GM12801 (cell line): Measurements from ENCODE around the gene NTM.

ENCODE experiments used
- TF ChIP-seq, protein P1 (sequence below): IDR thresholded peaks from one replicate; pipeline ENCODE4 v1.5.1; 2011; ENCODE audit warnings: control low read depth; ENCODE audit not compliant: insufficient read length; ENCODE audit errors: extremely low read depth

Gene NTM

DNA sequence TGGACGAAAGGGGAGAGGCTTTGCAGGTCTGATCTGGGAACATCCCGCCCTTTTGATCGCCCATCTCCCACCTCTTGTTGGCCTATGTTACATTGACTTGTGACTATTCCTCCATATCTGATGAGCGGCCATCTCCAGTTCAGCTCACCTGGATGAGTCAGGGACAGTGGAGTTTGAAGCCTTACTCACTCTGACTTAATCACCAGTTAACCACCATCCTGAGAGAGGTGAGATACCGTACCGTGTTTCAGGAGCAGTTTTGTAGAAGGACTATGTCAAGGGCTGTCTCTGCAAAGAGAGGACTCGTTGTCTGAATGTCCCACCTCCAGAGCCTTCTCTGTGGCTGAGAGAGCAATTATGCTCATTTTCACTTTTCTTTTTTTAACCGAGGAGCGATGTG, 771.7 kb downstream of the NTM start:
- TF ChIP-seq, protein P1, sequence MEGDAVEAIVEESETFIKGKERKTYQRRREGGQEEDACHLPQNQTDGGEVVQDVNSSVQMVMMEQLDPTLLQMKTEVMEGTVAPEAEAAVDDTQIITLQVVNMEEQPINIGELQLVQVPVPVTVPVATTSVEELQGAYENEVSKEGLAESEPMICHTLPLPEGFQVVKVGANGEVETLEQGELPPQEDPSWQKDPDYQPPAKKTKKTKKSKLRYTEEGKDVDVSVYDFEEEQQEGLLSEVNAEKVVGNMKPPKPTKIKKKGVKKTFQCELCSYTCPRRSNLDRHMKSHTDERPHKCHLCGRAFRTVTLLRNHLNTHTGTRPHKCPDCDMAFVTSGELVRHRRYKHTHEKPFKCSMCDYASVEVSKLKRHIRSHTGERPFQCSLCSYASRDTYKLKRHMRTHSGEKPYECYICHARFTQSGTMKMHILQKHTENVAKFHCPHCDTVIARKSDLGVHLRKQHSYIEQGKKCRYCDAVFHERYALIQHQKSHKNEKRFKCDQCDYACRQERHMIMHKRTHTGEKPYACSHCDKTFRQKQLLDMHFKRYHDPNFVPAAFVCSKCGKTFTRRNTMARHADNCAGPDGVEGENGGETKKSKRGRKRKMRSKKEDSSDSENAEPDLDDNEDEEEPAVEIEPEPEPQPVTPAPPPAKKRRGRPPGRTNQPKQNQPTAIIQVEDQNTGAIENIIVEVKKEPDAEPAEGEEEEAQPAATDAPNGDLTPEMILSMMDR, result no peak

DNA sequence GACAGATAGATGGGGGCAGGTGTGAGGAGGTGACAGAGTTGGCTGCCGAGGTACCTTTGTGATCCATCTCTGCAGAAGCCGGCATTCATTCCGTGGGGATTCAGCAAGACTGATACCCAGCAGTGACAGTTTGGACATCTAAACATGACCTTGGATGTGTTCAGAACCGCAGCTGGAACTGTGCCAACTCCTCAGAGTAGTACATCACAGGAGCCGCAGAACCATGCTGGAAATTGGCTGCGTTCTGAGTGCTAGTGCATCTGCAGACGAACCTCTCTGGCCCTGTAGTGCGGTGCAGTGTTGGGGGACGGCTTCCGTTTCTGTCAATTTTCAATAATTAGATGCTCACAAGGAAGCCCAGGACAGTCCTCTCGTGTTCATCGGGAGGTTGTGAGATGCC, 772.1 kb downstream of the NTM start:
- TF ChIP-seq, protein P1, result no peak

DNA sequence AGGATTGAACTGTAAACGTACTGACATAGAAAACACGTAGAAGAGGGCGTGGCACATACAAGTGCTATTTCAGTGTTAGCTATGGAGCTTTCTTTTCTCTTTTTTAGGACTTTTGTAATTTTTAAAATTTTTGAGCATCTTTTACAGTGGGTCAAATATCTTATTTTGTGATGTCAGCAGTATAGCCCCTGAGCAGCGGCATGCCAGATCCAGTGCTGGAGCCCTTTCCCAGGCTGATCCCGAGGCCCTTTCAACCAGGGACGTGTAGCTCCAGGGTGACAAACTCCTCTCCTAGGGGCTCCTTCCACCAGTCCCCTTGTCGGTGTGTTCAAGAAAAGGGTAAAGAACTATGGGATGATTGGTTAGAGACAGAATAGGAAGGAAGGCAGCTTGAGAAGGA, 777.0 kb downstream of the NTM start:
- TF ChIP-seq, protein P1, result no peak

DNA sequence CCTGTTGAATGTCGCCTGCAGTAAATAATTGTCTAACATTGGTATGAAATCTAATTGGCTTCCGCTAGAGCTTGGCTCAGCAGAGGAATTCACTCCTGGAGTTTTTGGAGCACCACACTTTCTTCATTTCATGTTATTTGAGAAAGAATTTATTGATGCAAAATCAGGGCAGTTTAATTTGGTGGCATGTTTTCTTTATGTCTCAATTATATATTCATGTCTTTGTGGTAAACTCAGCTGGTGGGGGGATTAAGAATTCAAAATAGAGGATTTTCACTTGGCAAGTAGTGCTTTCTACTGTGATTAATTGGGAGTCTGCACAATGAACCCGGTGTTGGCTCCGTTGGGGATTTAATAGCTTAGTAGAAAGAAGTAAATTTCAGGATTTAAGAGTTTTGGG, 784.4 kb downstream of the NTM start:
- TF ChIP-seq, protein P1, result no peak

DNA sequence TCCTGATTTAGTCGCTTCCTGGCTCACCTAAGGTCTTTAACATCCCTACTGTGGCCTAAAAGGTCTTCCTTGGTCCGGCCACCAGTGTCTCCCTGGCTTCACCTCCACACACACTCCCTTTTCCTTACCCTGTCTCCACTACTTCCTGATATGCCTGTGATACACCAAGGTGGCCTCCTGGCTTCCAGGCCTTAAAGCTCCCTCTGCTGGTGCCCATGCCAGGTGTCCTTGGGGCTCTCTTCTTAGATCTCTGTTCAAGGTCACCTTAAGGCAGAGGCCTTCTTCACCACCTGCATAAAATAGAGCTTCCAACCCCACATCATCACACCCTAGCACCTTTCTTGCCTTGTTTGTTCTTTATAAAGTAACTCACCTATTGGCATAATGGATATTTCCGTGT, 787.7 kb downstream of the NTM start:
- TF ChIP-seq, protein P1, result no peak

DNA sequence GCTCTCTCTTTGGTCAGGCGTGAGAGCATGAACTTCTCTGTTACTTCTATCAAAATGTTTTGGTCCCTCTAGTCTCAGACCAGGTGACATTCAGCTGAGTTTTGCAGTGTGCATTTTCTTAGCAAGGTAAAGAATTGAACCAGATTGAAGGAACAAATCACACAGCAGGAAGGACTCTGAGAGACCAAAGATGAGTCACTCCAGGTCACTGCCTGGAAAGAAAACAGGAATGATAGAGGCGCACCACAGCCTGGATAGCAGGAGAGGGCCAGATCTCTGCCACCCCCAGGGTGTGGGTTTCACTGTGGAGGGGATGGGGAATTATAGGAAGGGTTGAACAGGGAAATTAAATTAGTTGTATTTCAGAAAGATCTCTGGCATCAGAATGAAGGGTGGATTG, 788.3 kb downstream of the NTM start:
- TF ChIP-seq, protein P1, result no peak

DNA sequence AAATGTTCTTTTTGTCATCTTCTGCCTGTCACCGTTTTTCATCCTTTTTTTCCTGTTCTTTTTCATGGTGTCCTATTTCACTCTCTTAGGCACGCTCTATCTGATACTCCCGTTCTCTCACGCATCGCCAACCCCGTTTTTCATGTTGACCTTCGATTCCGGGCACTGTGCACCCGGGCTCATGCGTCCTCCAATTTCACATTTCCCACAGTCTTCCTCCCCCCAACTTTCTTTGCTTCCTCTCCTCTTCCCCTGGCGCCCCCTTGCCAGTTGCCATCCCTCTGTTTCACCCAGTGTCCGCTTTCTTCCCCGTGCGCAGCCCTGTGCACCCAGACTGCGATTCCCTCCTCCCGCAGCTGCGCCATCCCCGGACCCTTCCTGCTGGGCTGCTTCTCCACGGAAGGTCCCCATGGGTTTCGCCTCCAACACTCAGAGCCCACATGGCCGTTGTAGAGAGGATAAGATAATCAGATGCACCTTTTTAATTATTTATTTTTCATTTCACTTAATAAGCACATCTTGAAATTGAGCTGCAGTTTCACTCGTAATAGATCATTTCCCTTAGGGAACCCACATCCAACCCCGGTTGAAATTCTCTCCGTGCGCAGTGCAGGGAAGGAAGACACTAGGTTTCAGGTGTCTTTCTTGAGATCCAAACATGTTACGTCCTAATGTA, 791.1 kb downstream of the NTM start:
- TF ChIP-seq, protein P1, result no peak
